ENCODE results near the gene UBE2E2.

UBE2E2 gene

GRCh38 chr3:23242106-23242505 lies 39.0 kb downstream of the UBE2E2 start (continued):
- TF ChIP-seq PATZ1 (CRISPR knock-in tag; IDR thresholded peaks at IDR 0.05; ENCODE audit: borderline replicate concordance) (no peak), RARB (CRISPR knock-in tag; IDR thresholded peaks at IDR 0.05) (no peak)

- no peak for TF ChIP-seq ZFP30 (CRISPR knock-in tag; IDR thresholded peaks at IDR 0.05)
- TF ChIP-seq SNAI2 (CRISPR knock-in tag; IDR thresholded peaks at IDR 0.05): no peak
- no peak for TF ChIP-seq ZFP3 (CRISPR knock-in tag; IDR thresholded peaks at IDR 0.05)
- no peak for ATAC-seq
Observed at GRCh38 chr3:23244324-23245041, 41.4 kb downstream of the UBE2E2 start.

- ATAC-seq: no peak
Observed at GRCh38 chr3:23246651-23247050, 43.5 kb downstream of the UBE2E2 start.

GRCh38 chr3:23248594-23249131 lies 45.5 kb downstream of the UBE2E2 start:
- ATAC-seq: no peak
- no peak for TF ChIP-seq GLIS3 (CRISPR knock-in tag; IDR thresholded peaks at IDR 0.05)
- no peak for TF ChIP-seq ZC3H10 (CRISPR knock-in tag; IDR thresholded peaks at IDR 0.05)
- TF ChIP-seq ISL1 (CRISPR knock-in tag; IDR thresholded peaks at IDR 0.05): no peak
- no peak for TF ChIP-seq ZNF565 (CRISPR knock-in tag; conservative IDR thresholded peaks at IDR 0.05; ENCODE audit: low read depth)
- no peak for TF ChIP-seq ESRRG (CRISPR knock-in tag; IDR thresholded peaks at IDR 0.05)
- no peak for TF ChIP-seq BACH2 (CRISPR knock-in tag; IDR thresholded peaks at IDR 0.05; ENCODE audit: borderline replicate concordance)
- no peak for TF ChIP-seq TSHZ2 (CRISPR knock-in tag; IDR thresholded peaks at IDR 0.05)
- no peak for TF ChIP-seq PATZ1 (CRISPR knock-in tag; IDR thresholded peaks at IDR 0.05; ENCODE audit: borderline replicate concordance)
- TF ChIP-seq POU6F1 (CRISPR knock-in tag; IDR thresholded peaks at IDR 0.05; ENCODE audit: borderline replicate concordance, low read depth): no peak

More at GRCh38 chr3:23246651-23247050, 43.5 kb downstream of the UBE2E2 start:
- TF ChIP-seq TOX (CRISPR knock-in tag; IDR thresholded peaks at IDR 0.05; ENCODE audit: borderline replicate concordance) (no peak), ZC3H10 (CRISPR knock-in tag; IDR thresholded peaks at IDR 0.05) (no peak)

GRCh38 chr3:23249961-23250360 lies 46.8 kb downstream of the UBE2E2 start:
- no peak for ATAC-seq
- TF ChIP-seq PATZ1 (CRISPR knock-in tag; IDR thresholded peaks at IDR 0.05; ENCODE audit: borderline replicate concordance) (no peak), CSDC2 (CRISPR knock-in tag; IDR thresholded peaks at IDR 0.05) (no peak), ESRRG (CRISPR knock-in tag; IDR thresholded peaks at IDR 0.05) (no peak), ZNF8 (CRISPR knock-in tag; IDR thresholded peaks at IDR 0.05) (no peak), BACH2 (CRISPR knock-in tag; IDR thresholded peaks at IDR 0.05; ENCODE audit: borderline replicate concordance) (no peak), PPARA (CRISPR knock-in tag; IDR thresholded peaks at IDR 0.05; ENCODE audit: borderline replicate concordance) (no peak), ZFP30 (CRISPR knock-in tag; IDR thresholded peaks at IDR 0.05) (no peak), ZC3H10 (CRISPR knock-in tag; IDR thresholded peaks at IDR 0.05) (no peak)
